GM18498 (cell line): Measurements from ENCODE around the gene ZDHHC14.
"Not testable (repeated sequence)": the region's sequence is repeated elsewhere in the genome, so short reads cannot be mapped to it uniquely, and the experiment has no call there.

ENCODE experiments used
- ATAC-seq: cut with Tn5 transposase; IDR thresholded peaks from one replicate; pipeline ENCODE4 v1.9.1; 2021; ENCODE audit warnings: mild to moderate bottlenecking, moderate library complexity; ENCODE audit not compliant: unreplicated experiment

ZDHHC14 gene

GRCh38 chr6:157590654-157591053, 209.7 kb downstream of the ZDHHC14 start:
- not testable (repeated sequence) for ATAC-seq

GRCh38 chr6:157592541-157592940, 211.6 kb downstream of the ZDHHC14 start:
- ATAC-seq, result no peak

GRCh38 chr6:157592980-157593379, 212.0 kb downstream of the ZDHHC14 start:
- no peak for ATAC-seq

- no peak for ATAC-seq
Observed at GRCh38 chr6:157593596-157593995, 212.6 kb downstream of the ZDHHC14 start.

- ATAC-seq, result no peak
Observed at GRCh38 chr6:157594292-157594691, 213.3 kb downstream of the ZDHHC14 start.

GRCh38 chr6:157595768-157596167, 214.8 kb downstream of the ZDHHC14 start:
- ATAC-seq, result no peak

GRCh38 chr6:157596461-157596860, 215.5 kb downstream of the ZDHHC14 start:
- ATAC-seq, result no peak

- ATAC-seq, result no peak
Observed at GRCh38 chr6:157596886-157597285, 215.9 kb downstream of the ZDHHC14 start.

- ATAC-seq, result no peak
Observed at GRCh38 chr6:157597461-157598312, 216.7 kb downstream of the ZDHHC14 start.

- no peak for ATAC-seq
Observed at GRCh38 chr6:157599191-157599590, 218.2 kb downstream of the ZDHHC14 start.

- no peak for ATAC-seq
Observed at GRCh38 chr6:157600807-157601206, 219.8 kb downstream of the ZDHHC14 start.

GRCh38 chr6:157602521-157603295, 221.7 kb downstream of the ZDHHC14 start:
- no peak for ATAC-seq

GRCh38 chr6:157603314-157603940, 222.4 kb downstream of the ZDHHC14 start:
- no peak for ATAC-seq

- ATAC-seq, result no peak
Observed at GRCh38 chr6:157603971-157604370, 223.0 kb downstream of the ZDHHC14 start.

- ATAC-seq, result no peak
Observed at GRCh38 chr6:157604816-157605215, 223.8 kb downstream of the ZDHHC14 start.

GRCh38 chr6:157605484-157605883, 224.5 kb downstream of the ZDHHC14 start:
- ATAC-seq, result no peak

GRCh38 chr6:157606516-157606915, 225.5 kb downstream of the ZDHHC14 start:
- no peak for ATAC-seq

- ATAC-seq, result peak; percentile 76
Observed at GRCh38 chr6:157607317-157608109, 226.5 kb downstream of the ZDHHC14 start.

GRCh38 chr6:157608221-157609075, 227.5 kb downstream of the ZDHHC14 start:
- no peak for ATAC-seq

GRCh38 chr6:157609117-157609516, 228.1 kb downstream of the ZDHHC14 start:
- no peak for ATAC-seq
